ENCODE results near the gene ZNRF3.

DNA sequence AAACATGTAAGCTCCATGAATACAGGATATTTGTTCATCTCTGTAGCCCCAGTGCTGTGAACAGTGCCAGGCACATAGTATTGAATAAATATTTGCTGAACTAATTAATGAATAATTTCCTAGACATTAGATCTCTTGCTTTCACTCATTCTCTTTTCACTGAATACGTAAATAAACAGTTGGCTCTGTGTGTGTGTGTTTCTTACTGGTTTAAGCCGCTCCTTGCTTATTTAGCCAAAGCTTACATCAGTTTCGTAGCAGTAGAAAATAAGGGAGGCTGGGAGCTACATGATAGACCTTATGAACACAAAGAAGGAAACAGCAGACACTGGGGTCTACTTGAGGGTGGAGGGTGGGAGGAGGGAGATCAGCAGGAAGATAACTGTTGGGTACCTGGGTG lies 206.7 kb downstream of the ZNRF3 start:
- TF ChIP-seq, protein P1, sequence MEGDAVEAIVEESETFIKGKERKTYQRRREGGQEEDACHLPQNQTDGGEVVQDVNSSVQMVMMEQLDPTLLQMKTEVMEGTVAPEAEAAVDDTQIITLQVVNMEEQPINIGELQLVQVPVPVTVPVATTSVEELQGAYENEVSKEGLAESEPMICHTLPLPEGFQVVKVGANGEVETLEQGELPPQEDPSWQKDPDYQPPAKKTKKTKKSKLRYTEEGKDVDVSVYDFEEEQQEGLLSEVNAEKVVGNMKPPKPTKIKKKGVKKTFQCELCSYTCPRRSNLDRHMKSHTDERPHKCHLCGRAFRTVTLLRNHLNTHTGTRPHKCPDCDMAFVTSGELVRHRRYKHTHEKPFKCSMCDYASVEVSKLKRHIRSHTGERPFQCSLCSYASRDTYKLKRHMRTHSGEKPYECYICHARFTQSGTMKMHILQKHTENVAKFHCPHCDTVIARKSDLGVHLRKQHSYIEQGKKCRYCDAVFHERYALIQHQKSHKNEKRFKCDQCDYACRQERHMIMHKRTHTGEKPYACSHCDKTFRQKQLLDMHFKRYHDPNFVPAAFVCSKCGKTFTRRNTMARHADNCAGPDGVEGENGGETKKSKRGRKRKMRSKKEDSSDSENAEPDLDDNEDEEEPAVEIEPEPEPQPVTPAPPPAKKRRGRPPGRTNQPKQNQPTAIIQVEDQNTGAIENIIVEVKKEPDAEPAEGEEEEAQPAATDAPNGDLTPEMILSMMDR (IDR thresholded peaks at IDR 0.05) = no peak
- TF ChIP-seq POLR2A (IDR thresholded peaks at IDR 0.05) = no peak
